LNCAP (cell line): ENCODE results near the gene TENM4.

Experiments used
- TF ChIP-seq, protein P1 (sequence below): fragments of 450-650 bp; IDR thresholded peaks from 2 replicates; pipeline ENCODE4 v1.5.1; 2017; ENCODE audit warnings: mild to moderate bottlenecking

The TENM4 gene

DNA sequence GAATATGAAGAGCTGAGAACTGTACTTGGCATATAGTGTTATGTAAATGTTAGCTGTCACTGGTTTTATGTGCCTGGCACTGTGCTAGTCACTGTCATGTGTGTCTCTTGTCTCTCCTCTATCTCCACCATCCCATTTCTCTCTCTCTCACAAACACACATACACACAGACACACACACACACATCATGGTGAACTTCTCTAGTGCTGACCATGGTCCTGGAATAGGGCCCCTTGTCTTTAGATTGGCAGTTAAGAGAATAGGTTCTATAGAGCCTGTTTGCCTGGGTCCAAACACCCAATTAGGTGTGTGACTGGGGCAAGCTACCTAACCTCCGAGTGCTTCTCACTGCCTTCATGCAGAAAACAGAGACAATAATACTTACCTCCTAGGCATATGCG lies 756.5 kb downstream of the TENM4 start:
- TF ChIP-seq, protein P1, sequence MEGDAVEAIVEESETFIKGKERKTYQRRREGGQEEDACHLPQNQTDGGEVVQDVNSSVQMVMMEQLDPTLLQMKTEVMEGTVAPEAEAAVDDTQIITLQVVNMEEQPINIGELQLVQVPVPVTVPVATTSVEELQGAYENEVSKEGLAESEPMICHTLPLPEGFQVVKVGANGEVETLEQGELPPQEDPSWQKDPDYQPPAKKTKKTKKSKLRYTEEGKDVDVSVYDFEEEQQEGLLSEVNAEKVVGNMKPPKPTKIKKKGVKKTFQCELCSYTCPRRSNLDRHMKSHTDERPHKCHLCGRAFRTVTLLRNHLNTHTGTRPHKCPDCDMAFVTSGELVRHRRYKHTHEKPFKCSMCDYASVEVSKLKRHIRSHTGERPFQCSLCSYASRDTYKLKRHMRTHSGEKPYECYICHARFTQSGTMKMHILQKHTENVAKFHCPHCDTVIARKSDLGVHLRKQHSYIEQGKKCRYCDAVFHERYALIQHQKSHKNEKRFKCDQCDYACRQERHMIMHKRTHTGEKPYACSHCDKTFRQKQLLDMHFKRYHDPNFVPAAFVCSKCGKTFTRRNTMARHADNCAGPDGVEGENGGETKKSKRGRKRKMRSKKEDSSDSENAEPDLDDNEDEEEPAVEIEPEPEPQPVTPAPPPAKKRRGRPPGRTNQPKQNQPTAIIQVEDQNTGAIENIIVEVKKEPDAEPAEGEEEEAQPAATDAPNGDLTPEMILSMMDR, result no peak

DNA sequence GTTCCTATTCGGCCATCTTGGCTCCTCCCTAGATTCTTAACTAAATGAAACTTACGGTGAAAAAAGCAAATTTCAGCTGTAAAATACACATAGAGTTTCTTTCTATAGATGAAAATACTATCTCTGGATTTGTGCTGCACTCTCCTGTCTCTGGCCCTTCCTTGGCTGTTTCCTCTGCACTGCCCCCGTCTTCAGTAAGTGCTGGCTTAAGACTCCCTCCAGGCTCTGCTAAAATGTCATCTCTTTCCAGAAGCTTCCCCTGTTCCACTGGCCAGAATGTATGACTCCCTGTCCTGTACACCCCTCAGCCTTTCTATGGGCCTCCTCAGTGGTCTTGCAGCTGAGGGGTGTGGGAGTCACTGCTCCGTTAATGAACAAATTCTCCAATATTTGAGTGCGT lies 757.1 kb downstream of the TENM4 start:
- TF ChIP-seq, protein P1, result no peak

DNA sequence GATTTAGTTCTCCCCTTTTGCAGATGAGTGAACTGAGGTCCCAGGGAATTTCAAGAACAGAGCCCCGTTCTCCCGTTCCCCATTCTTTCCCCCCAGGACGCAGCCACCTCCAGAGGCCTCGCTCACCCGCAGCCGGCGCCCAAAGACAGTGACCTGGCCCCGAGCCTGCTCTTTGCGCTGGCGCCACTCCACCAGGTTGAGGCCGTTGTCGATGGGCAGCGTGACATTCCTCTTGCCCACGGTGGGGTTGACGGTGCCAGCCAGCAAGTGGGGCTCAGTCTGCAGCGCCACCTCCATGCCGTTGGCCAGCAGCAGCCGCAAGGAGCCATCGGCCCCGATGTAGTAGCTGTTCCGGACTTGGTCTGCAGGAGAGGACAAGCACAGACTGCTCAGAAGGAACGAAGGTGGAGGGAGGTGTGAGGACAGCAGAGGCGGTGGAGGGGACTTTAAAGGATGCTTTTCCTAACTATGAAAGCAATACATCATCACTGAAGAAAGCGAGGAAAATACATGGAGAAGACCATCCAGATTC lies 764.7 kb downstream of the TENM4 start:
- TF ChIP-seq, protein P1, result no peak

DNA sequence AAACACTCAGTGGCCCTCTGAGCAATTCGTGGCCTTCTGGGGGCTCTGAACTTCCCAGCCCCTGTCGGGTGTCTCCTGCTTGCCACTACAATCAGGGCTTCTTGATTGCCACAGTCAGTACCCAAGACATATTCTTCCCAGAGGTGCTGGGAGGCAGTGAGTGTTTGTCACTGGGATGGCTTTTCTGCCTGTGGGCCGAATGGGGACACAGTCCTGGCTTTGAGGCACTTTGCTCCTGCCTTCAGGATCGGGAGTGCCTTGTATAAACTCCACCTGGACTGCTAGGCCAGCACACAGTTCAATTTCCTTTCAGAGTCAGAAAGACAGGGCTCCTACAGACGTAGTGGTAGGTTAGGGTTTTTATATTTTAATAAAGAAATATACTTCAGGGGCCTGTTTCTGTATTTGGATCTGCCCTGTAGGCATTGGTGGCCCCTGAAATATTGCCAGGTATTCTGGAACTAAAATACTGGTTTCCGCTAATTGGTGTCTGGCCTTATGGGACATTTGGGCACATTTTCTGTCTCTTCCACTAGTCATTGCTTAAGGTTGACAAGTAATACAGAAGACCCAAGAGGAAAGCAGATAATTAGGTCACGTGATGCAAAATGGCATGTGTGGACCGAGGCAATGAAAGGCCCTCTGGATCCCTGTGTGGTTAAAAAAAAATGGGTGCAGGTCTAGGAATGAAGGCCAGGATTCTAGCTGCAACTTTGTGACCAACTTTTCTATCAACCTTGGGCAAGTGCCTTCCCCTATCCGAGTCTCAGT lies 767.8 kb downstream of the TENM4 start:
- TF ChIP-seq, protein P1, result no peak

DNA sequence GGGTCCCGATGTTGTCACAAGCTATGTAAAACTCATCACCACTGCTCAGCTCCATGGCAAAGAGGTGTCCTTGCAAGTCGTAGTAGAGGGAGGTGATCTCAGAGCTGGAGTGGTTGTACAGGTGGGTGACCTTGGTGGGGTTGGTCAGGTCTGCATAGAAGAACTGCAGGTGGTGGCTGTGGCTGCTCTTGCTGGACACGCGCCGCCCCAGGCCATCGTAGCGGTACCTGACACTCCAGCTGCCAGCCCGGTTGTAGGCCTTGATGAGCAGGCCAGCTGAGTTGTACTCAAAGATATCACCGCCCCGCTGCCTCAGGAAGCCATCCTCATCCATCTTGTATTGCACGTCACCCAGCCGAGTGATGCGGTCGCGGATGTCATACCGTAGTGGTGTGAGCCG lies 771.6 kb downstream of the TENM4 start:
- TF ChIP-seq, protein P1, result no peak

- TF ChIP-seq, protein P1, result no peak
Observed at GRCh38 chr11:78667461-78667860, 773.4 kb downstream of the TENM4 start.

DNA sequence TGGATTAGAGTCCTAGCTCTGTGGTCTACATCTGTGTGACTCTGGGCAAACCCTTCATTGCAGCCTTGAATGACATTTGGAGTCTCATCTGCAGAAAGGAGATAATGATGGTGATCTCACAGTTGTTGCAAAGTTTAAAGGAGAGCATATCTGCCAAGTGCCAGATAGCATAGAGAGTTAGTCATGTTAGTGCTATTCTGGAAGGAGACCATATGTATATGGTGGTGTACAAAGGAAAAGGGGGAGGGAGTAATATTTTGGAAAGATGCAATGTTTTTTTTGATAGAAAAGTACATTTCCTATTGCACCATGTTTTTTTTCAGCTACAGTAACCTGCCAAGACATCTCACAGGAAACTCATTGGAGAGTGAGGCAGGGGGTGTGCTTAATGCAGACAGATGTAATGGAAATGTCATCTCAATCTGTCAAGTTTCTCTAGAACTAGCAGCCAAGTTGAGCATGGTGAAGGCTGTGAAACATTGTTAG lies 774.1 kb downstream of the TENM4 start:
- TF ChIP-seq, protein P1, result no peak
